ENCODE results near the gene UNC50. TPM values are rescaled to one million over a fixed set of nuclear protein-coding genes. Genes with fewer than 3 reads are reported as not detected.
A peak's percentile ranks its signal among the peaks of the same experiment; 100 is the strongest.

Gene UNC50
- total and polyA plus RNA-seq, 7 donors = 19.9 to 48.5 (median 26.6) TPM

- no peak for ATAC-seq
- Histone ChIP-seq H3K36me3 (ENCODE audit: insufficient read depth in 1 of 2, low read depth in 1 of 2) (peaks cover 2 to 89% of the 10 kb centered on the region in 2 donors), H3K9me3 (no peaks in the 10 kb centered on the region), H3K27me3 (ENCODE audit: insufficient read depth in 3 of 3, low read length in 2 of 3) (no peaks in the 10 kb centered on the region), H3K4me1 (no peaks in the 10 kb centered on the region), H3K27ac (no peak overlapping the region), H3K4me3 (no peak overlapping the region)
- no peak for DNase-seq
- intact Hi-C loops (cut with DNase I) = loop anchor here in 1 of 2 donors (5.0 kb wide), 1 partner anchor 32 kb away; no protein-coding TSS in a partner anchor
- WGBS, 3 donors = 88 to 94% (median 92%) methylated on average over 13 of the region's 13 CpGs
- no peak for TF ChIP-seq CTCF (IDR thresholded peaks at IDR 0.05)
Measured at GRCh38 chr2:98569915-98570314, 38.5 kb upstream of the UNC50 start.

GRCh38 chr2:98570356-98570755 lies 38.0 kb upstream of the UNC50 start:
- no peaks in the 10 kb centered on the region for H3K9me3 ChIP-seq
- no peak overlapping the region for H3K27ac ChIP-seq
- DNase-seq = peak in 1 of 2 donors; percentile 44
- no peaks in the 10 kb centered on the region for H3K4me1 ChIP-seq
- ATAC-seq = no peak
- no peaks in the 10 kb centered on the region for H3K27me3 ChIP-seq (ENCODE audit: insufficient read depth in 3 of 3, low read length in 2 of 3)
- peaks cover 2 to 89% of the 10 kb centered on the region in 2 donors for H3K36me3 ChIP-seq (ENCODE audit: insufficient read depth in 1 of 2, low read depth in 1 of 2)
- H3K4me3 ChIP-seq = no peak overlapping the region
- WGBS, 3 donors = 93 to 95% (median 93%) methylated on average over 5 of the region's 5 CpGs
- TF ChIP-seq CTCF (IDR thresholded peaks at IDR 0.05) = no peak
- intact Hi-C loops (cut with DNase I) = no loop called here

GRCh38 chr2:98571121-98571701 lies 37.2 kb upstream of the UNC50 start:
- TF ChIP-seq CTCF (IDR thresholded peaks at IDR 0.05) = no peak
- no peaks in the 10 kb centered on the region for H3K27me3 ChIP-seq (ENCODE audit: insufficient read depth in 3 of 3, low read length in 2 of 3)
- H3K27ac ChIP-seq = no peak overlapping the region
- DNase-seq = no peak
- H3K4me3 ChIP-seq = no peak overlapping the region
- no peaks in the 10 kb centered on the region for H3K4me1 ChIP-seq
- intact Hi-C loops (cut with DNase I) = no loop called here
- WGBS, 3 donors = 86 to 91% (median 89%) methylated on average over 13 of the region's 13 CpGs
- peaks cover 2 to 88% of the 10 kb centered on the region in 2 donors for H3K36me3 ChIP-seq (ENCODE audit: insufficient read depth in 1 of 2, low read depth in 1 of 2)
- no peaks in the 10 kb centered on the region for H3K9me3 ChIP-seq
- no peak for ATAC-seq

- Histone ChIP-seq H3K27me3 (ENCODE audit: insufficient read depth in 3 of 3, low read length in 2 of 3) (no peaks in the 10 kb centered on the region), H3K4me1 (no peaks in the 10 kb centered on the region), H3K27ac (no peak overlapping the region), H3K4me3 (no peak overlapping the region), H3K36me3 (ENCODE audit: insufficient read depth in 1 of 2, low read depth in 1 of 2) (peaks cover 2 to 85% of the 10 kb centered on the region in 2 donors), H3K9me3 (no peaks in the 10 kb centered on the region)
- intact Hi-C loops (cut with DNase I) = no loop called here
- ATAC-seq (no peak), DNase-seq (no peak)
- 94 to 96% (median 94%) methylated on average over 9 of the region's 9 CpGs for WGBS, 3 donors
- TF ChIP-seq CTCF (IDR thresholded peaks at IDR 0.05) = no peak
Measured at GRCh38 chr2:98571796-98572195, 36.6 kb upstream of the UNC50 start.

- intact Hi-C loops (cut with DNase I) = no loop called here
- H3K9me3 ChIP-seq = no peaks in the 10 kb centered on the region
Measured at GRCh38 chr2:98572211-98572610, 36.2 kb upstream of the UNC50 start.

More at GRCh38 chr2:98572211-98572610, 36.2 kb upstream of the UNC50 start:
- ATAC-seq = no peak
- H3K4me3 ChIP-seq = no peak overlapping the region
- no peak for TF ChIP-seq CTCF (IDR thresholded peaks at IDR 0.05)
- H3K4me1 ChIP-seq = no peaks in the 10 kb centered on the region
- no peaks in the 10 kb centered on the region for H3K27me3 ChIP-seq (ENCODE audit: insufficient read depth in 3 of 3, low read length in 2 of 3)
- DNase-seq = no peak
- H3K36me3 ChIP-seq (ENCODE audit: insufficient read depth in 1 of 2, low read depth in 1 of 2) = peaks cover 5 to 88% of the 10 kb centered on the region in 2 donors
- H3K27ac ChIP-seq = no peak overlapping the region
- 75 to 79% (median 75%) methylated on average over 5 of the region's 5 CpGs for WGBS, 3 donors
